Measurements from ENCODE around the gene DENND4B.

DENND4B gene

DNA sequence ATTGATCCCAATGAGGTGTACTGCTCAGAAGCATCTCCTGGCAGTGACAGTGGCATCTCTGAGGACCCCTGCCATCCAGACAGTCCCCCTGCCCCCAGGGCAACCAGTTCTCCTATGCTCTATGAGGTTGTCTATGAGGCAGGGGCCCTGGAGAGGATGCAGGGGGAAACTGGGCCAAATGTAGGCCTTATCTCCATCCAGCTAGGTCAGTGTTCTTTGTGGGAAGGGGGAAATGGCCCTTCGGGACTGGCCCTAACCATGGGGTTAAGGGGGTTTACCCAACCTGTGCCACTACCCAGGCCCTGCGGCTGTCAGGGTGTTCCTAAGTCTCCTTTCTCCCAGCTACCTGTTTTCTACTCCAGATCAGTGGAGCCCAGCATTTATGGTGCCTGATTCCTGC lies 22.5 kb upstream of the DENND4B start:
- DNase-seq (ENCODE audit: low read depth in 2 of 2, low spot score in 1 of 2), result no peak

DNA sequence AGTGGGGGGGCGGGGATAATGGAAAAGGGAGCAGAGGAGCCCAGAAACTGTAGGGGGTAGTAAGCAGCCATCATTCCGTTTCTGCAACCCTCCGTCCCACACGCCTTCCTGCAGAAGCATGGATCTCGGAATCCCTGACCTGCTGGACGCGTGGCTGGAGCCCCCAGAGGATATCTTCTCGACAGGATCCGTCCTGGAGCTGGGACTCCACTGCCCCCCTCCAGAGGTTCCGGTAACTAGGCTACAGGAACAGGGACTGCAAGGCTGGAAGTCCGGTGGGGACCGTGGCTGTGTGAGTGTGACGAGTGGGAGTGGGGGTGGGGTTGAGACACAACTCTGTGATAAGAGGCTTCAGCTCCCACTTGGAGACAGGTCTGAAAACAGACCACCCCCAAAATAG lies 21.9 kb upstream of the DENND4B start:
- DNase-seq (ENCODE audit: low read depth in 2 of 2, low spot score in 1 of 2), result no peak

DNA sequence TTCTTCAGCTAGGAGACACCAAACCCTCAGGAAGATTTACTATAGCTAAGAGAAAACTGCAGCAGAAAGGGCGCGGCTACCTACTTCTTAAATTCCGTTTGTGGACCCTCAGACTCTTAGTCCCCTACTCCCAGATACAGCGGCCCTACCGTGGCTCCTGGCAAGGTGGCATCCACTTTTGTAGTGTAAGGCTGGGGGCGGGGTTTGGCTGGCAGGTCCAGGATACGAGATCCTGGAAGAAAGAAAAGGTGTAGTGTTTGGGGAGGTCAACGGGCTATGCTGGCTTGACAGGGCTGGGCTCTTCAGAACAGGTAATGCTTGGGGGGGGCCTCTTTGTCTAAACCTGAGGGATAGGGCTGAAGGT lies 21.5 kb upstream of the DENND4B start:
- DNase-seq (ENCODE audit: low read depth in 2 of 2, low spot score in 1 of 2), result no peak

DNA sequence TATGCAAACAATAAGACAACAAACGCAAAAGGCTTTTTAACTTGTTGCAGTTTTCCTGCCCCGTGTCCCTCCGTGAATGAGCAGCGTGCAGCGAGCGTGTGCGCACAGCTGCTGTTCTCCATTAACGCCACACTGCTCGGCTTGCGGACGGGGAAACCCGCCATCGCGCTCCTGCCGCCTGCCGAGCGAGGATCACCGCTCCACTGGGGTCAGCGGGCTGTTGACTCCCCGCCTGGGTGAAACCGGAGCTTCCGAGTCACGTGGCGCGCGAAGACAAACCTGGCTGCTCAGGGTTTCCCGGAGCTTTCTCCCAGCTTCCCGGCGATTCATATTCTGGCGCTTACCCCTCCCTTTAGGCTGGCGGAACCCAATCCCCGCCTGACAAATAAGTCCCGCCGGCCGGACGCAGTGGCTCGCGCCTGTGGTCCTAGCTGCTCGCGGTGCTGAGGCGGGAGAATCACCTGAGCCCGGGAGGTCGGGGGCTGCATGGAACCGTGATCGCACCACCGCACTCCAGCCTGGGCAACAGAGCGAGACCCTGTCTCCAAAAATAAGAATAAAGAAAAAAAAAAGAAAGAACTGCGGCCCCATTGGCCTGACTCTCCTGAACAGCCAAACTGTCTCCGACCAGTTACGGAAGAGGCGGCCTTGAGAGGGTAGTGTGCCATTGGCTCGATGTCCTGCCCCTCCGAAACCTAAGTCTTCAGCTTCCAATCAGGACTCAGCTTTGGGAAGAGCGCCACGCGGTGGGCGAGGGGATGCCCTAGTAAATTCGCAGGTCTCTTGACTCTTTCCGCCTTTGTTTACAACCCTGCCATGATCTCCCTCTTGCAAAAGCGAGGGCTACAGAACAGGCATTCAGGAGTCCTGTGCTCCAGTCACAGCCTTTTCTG lies 20.8 kb upstream of the DENND4B start, which contains the start of gene CREB3L4:
CREB3L4 (plus strand) TSS at position 796 of the 893 bp plus-strand sequence. CDS start 624 bp downstream, outside the sequence.
- DNase-seq (ENCODE audit: low read depth in 2 of 2, low spot score in 1 of 2), result peak; percentile 51 to 73

DNA sequence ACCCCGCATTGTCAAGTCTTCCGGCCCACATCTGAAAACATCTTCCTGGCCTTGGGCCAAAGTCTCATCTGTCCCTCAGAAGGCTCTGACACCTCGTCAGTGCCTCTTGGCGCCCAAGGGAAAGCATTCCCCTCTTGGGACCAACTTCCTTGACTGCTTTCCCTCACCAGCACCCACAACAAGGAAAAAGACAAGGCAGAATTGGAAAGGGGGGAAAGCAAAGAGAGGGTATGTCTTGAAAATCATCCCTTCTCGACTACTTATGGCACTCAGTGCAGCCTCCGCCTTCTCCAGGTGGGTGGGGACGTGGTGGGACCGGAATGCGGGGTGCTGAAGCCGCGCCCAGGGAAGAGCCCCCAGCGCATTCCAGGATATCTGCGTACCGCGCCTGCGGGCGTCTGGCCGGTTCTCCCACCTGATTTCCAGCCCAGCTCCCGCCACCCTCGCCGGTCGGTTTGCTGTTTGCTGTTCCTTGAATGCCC lies 17.4 kb upstream of the DENND4B start:
- DNase-seq (ENCODE audit: low read depth in 2 of 2, low spot score in 1 of 2), result no peak

DNA sequence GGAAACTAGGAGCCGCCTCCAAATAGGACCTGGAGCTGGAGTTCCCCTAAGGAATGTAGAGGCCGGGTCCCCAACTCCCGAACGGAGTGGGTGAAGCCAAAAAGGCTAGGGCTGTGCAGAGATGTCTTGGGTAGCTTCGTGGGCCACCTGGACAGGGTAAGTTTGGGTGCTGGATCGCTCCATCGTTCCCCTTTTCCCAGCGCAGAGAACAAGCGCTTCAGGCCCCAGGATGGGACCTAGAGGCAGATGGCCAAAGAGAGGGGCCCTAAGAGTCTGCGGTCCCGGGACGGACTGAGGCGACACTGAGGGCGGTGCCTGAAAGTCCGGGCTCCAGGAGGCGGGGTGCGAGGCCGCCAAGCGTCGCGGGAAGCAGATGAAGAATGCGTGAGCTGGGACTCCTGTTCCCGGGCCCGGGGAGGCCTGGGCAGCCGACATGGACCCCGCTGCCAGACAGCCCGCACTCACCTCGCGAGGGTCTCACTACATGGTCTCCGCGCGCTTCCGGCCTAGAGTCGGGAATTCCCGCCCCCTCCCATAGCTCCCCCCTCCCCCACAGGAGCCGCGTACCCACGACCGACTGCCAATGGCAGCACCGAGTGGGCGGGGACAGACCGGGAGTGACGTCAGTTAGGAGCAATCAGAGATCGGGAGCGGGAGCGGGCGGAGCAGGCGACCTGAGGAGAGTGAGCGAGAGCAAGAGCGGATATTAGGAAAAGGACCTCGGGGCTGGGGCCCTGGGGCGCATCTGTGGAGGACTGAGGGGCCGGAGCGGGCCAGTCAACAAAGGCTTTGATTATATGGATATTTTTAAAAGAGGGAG lies 16.7 kb upstream of the DENND4B start, which contains the start of gene SLC39A1:
SLC39A1 (minus strand) TSS at position 508 of the 820 bp plus-strand sequence. CDS start 822 bp downstream, outside the sequence.
- DNase-seq (ENCODE audit: low read depth in 2 of 2, low spot score in 1 of 2), result peak; percentile 87 to 88

DNA sequence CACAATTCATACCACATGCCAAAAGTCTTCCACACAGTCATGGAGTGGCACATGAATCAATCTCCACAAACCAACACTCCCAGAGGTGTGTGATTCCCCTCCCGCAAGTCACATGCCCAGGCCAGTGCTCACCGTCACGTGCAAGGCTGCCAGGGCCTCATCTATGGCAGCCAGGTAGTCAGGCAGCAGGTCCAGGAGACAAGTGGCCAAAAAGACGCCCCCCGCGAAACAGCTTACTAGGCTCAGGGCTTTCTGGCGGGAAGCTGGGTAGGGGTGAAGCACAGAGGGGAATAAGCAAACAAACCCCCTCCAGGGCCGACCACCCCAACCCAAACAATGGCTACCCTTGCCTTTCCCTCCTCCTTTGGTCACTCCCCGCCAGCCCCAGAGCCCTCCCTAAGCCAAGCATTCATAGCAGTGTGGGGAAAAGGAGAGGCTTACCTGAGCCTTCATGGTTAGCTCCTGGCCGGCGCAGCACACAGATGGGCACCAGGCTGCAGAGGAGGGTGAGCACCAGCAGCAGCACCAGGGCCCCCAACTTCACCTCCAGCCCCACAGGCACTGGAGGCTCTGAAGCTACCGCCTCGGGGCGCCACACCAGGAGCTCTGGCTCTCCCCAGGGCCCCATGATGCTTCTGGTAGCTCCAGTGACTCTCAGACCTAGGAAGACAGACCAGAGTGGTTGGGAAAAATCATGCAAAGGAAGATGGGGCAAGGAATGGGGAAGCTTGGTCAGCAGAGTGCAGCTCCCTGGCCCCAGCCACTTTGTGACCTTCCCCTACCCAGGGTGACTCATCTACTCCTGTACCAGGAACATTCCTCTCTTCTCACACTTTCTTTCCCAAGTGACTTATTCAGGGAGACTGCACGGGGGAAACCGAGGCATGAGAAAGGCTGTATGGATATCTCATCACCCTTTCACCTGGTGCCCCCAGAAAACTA lies 15.8 kb upstream of the DENND4B start:
- no peak for DNase-seq (ENCODE audit: low read depth in 2 of 2, low spot score in 1 of 2)

DNA sequence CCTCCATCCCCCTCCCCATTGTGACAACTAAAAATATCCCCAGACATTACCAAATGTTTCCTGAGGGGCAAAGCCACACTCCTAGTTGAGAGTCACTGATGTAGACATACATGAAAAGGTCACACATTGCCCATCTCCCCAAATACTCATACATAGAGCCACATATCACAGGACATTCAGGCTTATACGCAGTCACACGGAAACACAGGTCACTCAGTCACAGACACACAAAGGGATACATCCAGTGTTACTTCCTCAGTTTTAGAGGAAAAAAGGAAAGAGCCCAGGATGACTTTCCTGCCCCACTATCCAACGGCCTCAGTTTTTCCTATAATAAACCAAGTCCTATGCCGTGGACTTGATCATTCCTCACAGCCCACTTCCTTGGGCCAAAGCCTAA lies 14.9 kb upstream of the DENND4B start:
- DNase-seq (ENCODE audit: low read depth in 2 of 2, low spot score in 1 of 2), result no peak

DNA sequence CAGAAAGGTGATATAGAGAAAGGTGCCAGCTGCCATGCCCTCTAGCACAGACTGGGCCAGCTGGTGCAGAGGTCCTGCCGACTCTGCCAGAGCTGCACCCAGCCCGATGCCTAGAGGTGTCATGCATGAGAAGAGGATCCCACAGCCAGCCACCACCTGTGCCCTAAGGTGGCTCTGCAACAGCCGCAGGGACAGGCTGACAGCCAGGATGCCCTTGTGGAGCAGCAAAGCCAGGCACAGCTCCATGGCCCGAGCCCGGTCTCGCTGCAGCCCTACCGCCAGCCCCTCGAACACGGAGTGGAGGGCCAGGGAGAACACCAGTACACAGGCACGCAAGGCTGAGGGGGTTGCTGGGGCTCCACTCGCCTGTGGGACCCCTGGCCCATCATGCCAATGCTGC lies 13.7 kb upstream of the DENND4B start:
- DNase-seq (ENCODE audit: low read depth in 2 of 2, low spot score in 1 of 2), result no peak

DNA sequence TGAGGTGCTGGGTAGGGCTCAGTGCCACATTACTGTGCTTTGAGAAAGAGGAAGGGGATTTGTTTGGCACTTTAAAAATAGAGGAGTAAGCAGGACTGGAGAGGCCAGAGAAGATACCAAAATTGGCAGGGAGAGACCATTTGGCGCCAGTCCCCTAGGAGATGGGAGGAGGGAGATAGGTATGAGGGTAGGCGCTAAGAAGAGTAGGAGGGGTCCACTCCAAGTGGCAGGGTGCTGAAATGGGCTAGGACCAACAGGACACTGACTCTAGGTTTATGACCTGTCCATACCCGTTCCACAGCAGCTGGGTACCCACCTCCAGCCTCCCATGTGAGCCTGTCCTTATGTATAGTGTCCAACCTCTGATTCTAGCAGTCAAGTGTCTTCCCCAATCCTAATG lies 12.9 kb upstream of the DENND4B start:
- DNase-seq (ENCODE audit: low read depth in 2 of 2, low spot score in 1 of 2), result no peak

DNA sequence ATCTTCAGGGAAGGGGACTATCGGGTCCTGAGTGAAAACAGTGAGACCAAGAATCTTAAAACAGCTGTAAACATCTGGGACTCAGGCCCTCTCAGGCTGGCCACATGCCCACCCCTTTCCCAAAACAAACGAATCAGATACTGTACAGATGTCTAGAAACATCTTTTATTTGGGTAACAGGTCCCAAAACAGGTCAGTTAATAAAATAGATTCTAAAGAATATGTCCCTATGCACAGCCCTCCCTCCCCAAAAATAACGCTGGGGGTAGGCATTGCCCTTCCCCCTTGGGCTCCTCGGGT lies 12.4 kb upstream of the DENND4B start:
- no peak for DNase-seq (ENCODE audit: low read depth in 2 of 2, low spot score in 1 of 2)

DNA sequence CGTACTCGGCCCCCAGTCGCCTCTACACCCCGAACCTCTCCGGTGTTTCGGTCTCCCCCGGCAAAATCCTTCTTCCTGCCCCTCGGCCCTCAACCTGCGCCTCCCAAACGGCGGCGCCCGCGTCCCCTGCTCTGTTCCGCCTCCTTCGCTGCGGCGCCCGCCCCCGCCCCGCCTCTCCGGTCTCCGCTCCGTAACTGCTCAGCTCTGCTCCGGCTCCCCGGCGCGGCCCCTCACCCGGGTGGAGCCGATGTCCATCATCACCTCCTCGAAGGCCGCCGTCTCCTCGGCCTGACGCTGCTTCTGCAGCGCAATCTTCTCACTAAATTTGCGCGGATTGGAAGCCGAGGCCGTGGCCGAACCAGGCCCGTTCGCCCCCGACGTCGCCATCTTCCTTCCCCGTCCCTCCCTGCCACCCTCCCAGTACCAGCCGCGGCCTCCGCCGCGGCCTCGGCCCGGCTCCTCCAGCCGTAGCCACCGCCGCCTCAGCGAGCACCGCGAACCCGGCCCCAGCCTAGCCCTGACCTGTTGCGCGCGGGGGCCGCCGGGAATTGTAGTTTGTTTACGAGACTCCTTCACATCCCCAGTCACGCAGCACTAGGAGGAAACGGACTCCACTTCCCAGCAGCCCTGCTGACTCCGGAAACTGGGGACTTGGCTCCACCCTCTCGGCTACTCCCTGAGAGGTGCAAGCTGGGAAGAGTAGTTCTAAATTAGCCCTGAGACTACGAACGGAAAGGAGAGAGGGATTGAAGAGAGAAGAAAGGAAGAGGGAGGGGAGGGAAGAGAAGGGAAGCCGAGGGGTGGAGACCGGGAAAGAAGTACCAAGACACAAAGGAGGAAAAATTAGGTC lies 11.8 kb upstream of the DENND4B start, which contains the start of gene CRTC2:
CRTC2 (minus strand) TSS at position 502 of the 850 bp plus-strand sequence; CDS start at position 387, 115 bp downstream.
- DNase-seq (ENCODE audit: low read depth in 2 of 2, low spot score in 1 of 2), result peak; percentile 92 to 94

DNA sequence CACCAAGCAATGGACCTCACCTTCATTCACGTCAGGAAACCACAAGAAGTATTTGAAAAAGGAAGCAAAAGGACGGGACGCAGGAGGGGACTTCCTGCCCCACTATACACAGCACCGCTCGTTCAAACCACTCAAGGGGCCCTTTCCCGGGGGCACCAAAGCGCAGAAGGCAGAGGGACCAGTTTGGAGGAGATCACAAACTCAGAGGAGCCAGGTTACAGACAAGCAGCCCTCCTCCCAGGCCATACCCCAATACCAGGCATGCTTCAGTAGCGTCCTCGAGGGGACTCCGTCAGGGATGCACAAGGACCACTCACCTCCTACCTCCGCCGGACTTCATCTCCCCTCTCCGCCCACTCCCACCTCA lies 11.2 kb upstream of the DENND4B start:
- peak in 1 of 2 donors; percentile 21 for DNase-seq (ENCODE audit: low read depth in 2 of 2, low spot score in 1 of 2)

DNA sequence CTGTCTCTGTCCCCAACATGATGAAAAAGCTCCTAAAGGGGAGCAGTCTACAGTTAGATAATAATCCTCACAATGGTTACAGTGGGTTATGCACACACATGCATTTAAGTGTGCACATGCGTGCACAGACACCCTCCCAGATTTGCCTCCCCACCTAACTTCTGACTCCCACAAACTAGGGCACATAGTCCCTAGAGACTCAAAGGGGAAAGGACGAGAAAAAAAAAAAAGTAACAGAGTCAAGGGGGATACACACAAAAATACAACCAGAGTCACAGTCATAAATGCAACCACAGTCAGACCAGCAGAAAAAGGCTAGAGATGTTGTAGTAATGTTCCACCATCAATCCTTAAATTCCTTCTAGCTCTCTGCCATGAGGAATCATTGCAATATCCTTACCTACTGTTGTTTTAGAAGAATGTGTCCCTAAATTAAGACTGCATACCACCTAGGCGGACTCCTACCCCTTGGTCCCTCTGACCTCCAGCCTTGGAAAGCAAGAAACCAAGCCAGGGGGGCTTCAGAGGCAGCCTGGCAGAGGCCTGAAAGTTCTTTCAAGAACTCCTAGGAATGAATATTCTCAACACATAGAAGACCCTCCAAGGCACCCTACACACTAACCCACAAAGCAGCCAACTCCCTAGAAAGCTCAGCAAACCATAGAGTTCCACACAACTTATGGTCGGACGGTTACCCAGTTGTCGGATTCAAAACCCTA lies 10.6 kb upstream of the DENND4B start:
- DNase-seq (ENCODE audit: low read depth in 2 of 2, low spot score in 1 of 2), result no peak

DNA sequence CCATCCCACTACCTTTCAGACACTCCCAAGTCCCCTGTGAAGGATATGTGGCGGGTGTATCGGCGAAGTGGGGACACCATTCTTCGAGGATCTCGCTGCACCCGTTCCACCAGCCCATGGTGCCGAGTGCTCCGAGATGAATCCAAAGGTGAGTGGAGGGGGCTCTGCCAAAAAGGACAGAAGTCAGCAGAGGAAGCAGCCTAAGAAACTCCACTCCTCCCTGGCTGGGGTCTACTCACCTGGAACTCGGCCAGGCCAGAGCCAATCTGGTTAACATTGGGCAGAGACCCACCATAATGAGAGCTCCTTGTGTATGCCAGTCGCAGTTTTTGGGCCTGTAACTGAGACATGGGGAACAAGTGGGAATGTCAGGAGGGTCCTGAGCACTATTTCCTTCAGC lies 8.3 kb upstream of the DENND4B start:
- no peak for DNase-seq (ENCODE audit: low read depth in 2 of 2, low spot score in 1 of 2)

DNA sequence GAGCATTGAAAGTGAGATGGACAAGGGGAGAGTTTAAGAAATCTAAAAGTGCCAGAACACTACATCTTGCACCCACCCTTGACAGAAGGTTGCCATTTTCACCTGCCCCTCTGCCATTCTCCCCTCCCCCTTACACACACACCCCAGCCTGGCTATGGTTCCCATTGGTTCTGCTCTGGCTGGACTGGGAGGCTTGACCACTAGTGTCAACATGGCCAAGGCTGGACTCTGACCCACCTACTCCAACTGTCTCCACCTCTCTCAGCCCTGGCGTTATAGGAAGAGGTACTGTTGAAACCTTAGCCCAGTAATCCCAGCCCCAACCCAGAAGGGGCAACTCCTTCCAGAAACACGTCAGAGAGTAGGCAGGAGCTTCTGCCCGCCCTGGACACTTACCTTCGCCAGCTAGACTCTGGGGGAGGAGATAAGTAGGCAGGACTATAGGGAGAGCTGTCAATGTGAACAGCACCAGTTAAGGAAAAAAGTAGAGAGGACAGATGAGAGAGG lies 7.4 kb upstream of the DENND4B start:
- no peak for DNase-seq (ENCODE audit: low read depth in 2 of 2, low spot score in 1 of 2)

DNA sequence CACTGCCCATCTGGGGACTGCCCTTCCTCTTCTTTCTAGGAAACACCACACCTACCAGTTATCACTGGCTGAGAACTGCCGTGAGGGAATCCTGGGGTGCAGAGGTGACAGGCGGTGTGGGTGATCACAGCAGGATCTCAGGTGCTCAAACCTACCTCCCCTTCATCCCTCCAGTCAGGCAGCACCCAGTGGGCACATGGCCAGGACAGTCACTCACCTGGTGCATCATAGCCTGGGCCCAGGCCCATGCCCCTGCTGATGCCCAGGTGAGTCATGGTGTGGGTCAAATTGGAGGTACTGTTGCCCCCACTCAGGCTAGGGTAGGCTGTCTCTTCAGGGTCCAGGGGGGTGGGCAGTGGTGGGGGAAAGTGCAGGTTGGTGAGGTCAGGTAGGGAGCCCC lies 5.3 kb upstream of the DENND4B start:
- DNase-seq (ENCODE audit: low read depth in 2 of 2, low spot score in 1 of 2), result no peak

DNA sequence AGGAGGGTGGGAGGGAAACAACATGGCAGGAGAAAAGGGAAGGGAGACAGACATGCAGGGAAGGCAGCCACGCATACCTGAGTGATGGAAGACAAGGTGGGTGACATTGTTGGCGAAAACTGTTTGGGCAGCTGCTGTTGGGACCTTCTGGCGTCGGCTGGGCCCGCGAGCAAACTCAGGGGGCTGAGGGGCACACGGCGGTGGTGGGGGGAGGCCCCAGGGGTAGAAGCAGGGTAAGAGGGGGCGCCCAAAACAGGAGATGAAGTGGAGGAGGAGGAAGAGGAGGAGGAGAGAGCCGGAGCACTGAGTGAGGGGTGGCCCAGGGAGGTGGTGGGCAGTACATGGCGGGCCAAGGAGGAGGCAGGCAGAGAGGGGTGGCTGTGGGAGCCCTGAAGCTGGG lies 4.7 kb upstream of the DENND4B start:
- no peak for DNase-seq (ENCODE audit: low read depth in 2 of 2, low spot score in 1 of 2)
